NCI-H2196 treated with DMSO at 0.1 percent for 48 hours (cell line): ENCODE results near the gene TMEM151A.
"Not testable (repeated sequence)": the region's sequence is repeated elsewhere in the genome, so short reads cannot be mapped to it uniquely, and the experiment has no call there.

ENCODE experiments used
- DNase-seq: peaks from one replicate; lab custom pipeline; 2025; ENCODE audit not compliant: unreplicated experiment; lab: John Stamatoyannopoulos, UW

TMEM151A gene

GRCh38 chr11:66291706-66292542 lies at the start of gene TMEM151A:
TMEM151A (plus strand) TSS chr11:66291894; CDS start chr11:66292014, 120 bp downstream.
- DNase-seq: peak; percentile 14

- DNase-seq: no peak
These were observed 49.5 kb upstream of the TMEM151A start for GRCh38 chr11:66242095-66242765.

- DNase-seq: no peak
These were observed 47.7 kb upstream of the TMEM151A start for GRCh38 chr11:66243782-66244535.

- DNase-seq: no peak
These were observed 44.4 kb upstream of the TMEM151A start for GRCh38 chr11:66247295-66247694.

- DNase-seq: no peak
These were observed 43.9 kb upstream of the TMEM151A start for GRCh38 chr11:66247801-66248200.

- no peak for DNase-seq
These were observed 42.8 kb upstream of the TMEM151A start for GRCh38 chr11:66248903-66249302.

GRCh38 chr11:66251809-66252208 lies 39.9 kb upstream of the TMEM151A start:
- no peak for DNase-seq

GRCh38 chr11:66253081-66253480 lies 38.6 kb upstream of the TMEM151A start:
- not testable (repeated sequence) for DNase-seq

GRCh38 chr11:66258473-66258893 lies 33.2 kb upstream of the TMEM151A start:
- no peak for DNase-seq

- no peak for DNase-seq
These were observed 32.5 kb upstream of the TMEM151A start for GRCh38 chr11:66259225-66259624.

GRCh38 chr11:66259956-66260355 lies 31.7 kb upstream of the TMEM151A start:
- no peak for DNase-seq

- DNase-seq: no peak
These were observed 30.1 kb upstream of the TMEM151A start for GRCh38 chr11:66261578-66261977.

GRCh38 chr11:66262191-66262590 lies 29.5 kb upstream of the TMEM151A start:
- DNase-seq: no peak

- DNase-seq: no peak
These were observed 29.0 kb upstream of the TMEM151A start for GRCh38 chr11:66262696-66263095.

GRCh38 chr11:66263231-66263630 lies 28.5 kb upstream of the TMEM151A start:
- no peak for DNase-seq

- DNase-seq: no peak
These were observed 27.9 kb upstream of the TMEM151A start for GRCh38 chr11:66263785-66264184.

GRCh38 chr11:66264383-66264782 lies 27.3 kb upstream of the TMEM151A start:
- no peak for DNase-seq

- DNase-seq: no peak
These were observed 26.8 kb upstream of the TMEM151A start for GRCh38 chr11:66264914-66265313.

GRCh38 chr11:66265531-66266377 lies 25.9 kb upstream of the TMEM151A start:
- no peak for DNase-seq

GRCh38 chr11:66266378-66267038 lies 25.2 kb upstream of the TMEM151A start:
- no peak for DNase-seq
